HG03039 (cell line): ENCODE results near the gene KLHL30.

Experiments used
- ATAC-seq: cut with Tn5 transposase; IDR thresholded peaks from one replicate; pipeline ENCODE4 v1.9.1; 2021; ENCODE audit warnings: mild to moderate bottlenecking, moderate library complexity; ENCODE audit not compliant: unreplicated experiment

The KLHL30 gene

DNA sequence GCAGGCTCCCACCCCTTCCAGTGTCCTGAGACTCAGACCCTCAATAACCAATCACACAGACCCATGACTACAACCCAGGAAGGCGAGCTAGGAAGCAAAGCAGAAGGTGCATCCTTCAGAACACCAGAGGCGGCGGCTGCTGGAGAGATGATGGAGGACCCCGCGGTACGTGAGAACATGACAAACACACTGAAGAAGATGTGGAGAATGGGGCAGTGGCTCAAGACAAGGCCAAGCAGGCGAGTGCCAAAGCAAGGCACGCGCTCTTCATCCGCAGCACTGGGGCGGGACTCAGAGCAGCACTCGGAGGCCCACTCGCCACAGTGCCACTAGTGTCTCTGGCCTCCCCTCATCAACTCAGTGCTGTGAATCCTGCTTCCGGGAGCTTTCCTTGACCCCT, 34.0 kb downstream of the KLHL30 start:
- no peak for ATAC-seq

DNA sequence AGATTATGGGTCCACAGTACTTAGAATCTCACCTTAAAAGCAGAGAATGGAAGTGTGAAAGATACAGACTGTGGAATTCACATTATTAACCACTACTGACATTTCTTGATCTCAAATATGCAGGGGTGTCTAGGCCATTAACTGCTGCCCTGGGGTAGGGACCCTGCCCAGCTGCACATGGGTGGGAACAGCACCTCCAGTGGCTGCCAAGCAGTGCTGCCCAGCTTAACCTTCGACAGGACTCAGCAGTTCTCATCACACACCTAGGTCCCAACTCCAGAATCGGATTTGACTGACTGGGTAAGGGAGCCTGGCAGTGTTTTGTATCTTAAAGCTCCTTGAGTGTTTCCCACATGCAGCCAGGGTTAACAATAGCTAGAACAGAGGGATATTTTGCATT, 35.2 kb downstream of the KLHL30 start:
- no peak for ATAC-seq

GRCh38 chr2:238174291-238174690, 35.8 kb downstream of the KLHL30 start:
- no peak for ATAC-seq

GRCh38 chr2:238174701-238175100, 36.2 kb downstream of the KLHL30 start:
- no peak for ATAC-seq

DNA sequence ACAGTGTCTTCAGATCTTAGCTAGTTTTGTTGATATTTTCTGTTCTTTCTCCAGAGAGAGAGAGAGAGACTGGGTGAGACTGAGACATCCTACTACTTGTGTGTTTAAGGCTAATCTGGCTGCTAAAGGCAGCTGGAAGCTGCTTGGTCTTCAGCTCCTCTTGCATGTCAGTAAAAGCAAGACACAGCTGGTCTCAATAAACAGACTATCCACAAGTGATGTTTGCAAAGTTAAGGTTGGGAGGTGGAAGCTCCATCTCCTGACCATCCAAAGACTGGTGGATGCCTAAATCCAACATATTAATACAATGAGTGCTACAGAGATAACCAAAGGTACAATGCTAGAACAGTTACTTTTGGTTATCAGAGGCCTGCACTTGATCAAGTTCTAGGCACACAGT, 38.1 kb downstream of the KLHL30 start:
- no peak for ATAC-seq

DNA sequence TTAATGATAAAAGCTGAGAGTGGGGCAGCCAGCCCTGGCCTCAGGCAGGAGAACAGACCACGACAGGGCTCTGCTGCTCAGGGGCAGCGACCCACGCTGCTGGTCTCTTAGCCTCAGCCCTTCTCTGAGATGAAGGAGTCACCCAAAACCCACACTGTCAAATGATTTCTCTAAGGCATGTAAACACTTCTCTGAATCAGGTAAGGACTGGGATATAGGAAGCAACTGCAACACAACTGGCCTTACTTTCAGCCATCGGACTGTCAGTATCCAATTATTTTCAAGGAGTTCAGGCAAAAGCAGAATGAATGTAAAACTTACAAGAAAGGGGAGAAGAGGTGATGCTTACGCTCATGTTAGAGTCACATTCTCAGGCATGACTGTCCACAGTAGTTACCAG, 42.1 kb downstream of the KLHL30 start:
- ATAC-seq = no peak

DNA sequence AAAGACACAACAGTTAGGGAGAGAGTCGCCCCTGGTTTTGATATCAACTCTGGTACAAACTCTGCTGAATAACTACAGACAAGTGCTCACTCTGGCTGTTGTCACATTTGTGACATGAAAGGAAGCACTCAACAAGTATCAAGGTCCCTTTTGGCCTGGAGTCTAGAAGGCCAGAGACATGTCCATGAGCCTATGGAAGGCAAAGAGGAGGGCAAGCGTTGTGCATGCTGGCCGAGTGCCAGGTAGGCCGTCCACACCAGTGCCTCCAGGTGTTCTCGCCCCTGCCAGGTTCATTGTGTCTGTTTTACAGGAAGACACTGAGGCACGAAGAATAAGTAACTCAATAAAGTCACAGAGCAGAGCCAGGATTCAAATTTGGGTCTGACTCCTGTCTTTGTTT, 43.9 kb downstream of the KLHL30 start:
- ATAC-seq = no peak

GRCh38 chr2:238183821-238184220, 45.4 kb downstream of the KLHL30 start:
- ATAC-seq = no peak

- ATAC-seq = no peak
Observed at GRCh38 chr2:238187618-238188548, 49.4 kb downstream of the KLHL30 start.

GRCh38 chr2:238190445-238190844, 52.0 kb downstream of the KLHL30 start:
- ATAC-seq = no peak
